ENCODE data around the gene WFIKKN2.
"Not testable (repeated sequence)": the region's sequence is repeated elsewhere in the genome, so short reads cannot be mapped to it uniquely, and the experiment has no call there.

WFIKKN2 gene, protein sequence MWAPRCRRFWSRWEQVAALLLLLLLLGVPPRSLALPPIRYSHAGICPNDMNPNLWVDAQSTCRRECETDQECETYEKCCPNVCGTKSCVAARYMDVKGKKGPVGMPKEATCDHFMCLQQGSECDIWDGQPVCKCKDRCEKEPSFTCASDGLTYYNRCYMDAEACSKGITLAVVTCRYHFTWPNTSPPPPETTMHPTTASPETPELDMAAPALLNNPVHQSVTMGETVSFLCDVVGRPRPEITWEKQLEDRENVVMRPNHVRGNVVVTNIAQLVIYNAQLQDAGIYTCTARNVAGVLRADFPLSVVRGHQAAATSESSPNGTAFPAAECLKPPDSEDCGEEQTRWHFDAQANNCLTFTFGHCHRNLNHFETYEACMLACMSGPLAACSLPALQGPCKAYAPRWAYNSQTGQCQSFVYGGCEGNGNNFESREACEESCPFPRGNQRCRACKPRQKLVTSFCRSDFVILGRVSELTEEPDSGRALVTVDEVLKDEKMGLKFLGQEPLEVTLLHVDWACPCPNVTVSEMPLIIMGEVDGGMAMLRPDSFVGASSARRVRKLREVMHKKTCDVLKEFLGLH

DNA sequence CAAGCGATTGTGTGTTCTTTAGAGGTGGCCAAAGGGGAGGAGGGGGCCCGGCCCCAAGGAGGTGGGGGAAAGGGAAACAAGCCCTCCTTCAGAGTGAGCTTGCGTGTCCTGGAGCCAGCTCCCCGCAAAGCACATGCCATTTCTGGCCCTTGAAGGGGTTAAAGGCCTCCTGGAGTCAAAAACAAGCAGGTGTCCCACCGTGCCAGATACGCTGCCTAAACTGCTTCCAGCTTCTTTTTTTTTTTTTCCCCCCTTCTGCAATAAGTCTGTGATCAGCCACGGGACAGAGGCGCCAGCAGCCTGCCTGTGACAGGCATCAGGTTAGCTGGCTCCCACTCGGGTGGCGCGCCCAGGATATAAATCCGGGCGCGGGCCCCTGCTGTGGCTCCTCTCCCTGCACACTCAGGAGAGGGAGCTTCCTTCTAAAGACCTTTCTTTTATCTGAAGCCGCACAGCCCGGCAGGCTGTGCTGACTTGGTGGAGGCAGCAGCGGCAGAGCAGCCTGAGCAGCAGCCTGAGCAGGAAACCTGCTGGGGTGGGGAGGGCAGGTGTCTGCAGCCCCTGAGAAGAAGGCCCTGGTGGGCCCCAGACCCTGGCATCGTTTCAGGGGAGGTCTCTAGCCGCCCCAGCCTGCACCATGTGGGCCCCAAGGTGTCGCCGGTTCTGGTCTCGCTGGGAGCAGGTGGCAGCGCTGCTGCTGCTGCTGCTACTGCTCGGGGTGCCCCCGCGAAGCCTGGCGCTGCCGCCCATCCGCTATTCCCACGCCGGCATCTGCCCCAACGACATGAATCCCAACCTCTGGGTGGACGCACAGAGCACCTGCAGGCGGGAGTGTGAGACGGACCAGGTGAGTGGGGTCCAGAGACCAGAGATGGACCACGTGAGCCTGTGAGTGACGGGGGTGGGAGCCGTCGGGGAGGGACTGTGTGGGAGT, at the start of gene WFIKKN2:
WFIKKN2 (plus strand) TSS at position 286 of the 934 bp plus-strand sequence; CDS start at position 638, 352 bp downstream.
- no peak for DNase-seq

DNA sequence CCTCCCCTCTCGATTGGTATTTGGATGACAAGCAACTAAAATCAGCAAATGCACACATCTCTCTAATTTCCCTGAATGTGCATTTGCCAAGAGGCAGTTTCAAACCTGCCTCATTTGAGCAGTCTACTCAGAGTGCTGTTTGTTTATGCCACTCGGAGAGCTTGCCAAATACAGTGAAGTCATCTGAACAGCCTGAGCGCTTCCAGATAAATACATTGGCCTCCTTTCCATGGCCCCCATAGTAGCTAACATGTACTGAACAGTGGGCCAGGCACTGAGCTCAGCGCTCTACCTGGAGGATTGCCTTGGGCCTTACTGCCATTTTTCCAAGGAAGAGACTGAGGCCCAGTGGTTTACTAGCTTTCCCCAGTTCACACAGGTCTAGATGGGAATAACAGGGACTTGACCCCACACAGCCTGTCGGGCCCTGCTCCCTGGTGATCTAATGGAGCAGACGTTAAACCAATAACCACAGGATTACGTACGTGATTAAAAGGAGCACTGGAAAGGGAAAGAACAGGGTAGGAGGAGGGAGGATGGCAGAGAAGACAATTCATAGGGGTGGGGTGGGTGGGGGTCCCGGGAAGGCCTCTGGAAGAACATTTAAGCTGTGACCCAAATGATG, 49.3 kb upstream of the WFIKKN2 start:
- no peak for DNase-seq

DNA sequence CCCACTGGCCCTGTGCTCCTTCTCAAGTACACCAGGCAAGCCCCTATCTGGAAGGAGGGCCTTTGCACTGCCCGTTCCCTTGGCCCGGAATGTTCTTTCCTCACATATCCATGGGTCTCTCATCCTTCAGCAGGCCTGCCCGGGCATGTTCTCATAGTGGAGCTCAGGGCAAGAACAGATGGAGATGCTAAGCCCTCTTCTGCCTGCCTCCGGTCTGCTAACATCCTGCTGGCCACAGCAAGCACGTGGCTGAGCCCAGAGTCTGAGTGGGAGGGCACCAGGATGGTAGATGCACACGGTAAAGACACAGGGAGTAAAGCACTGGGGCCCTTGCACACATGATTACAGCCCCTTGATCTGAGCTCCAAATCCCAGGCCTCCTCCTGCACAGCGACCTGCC, 48.3 kb upstream of the WFIKKN2 start:
- DNase-seq, result no peak

DNA sequence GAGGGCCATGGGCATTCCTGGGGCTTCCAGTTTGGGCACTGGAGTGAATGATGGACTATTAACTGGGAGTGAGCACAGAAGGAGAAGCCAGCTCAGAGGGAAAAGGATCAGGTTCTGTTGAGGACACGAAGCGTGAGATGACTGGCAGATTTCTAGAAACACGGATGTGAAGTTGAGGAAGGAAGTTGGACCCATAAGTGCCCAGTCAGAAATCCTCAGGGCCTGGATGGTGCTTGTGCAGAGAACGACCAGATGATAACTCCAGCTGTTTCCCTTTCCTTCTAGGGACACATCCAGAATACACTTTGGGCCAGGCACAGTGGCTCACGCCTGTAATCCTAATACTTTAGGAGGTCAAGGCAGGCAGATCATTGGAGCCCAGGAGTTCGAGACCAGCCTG, 44.8 kb upstream of the WFIKKN2 start:
- no peak for DNase-seq

DNA sequence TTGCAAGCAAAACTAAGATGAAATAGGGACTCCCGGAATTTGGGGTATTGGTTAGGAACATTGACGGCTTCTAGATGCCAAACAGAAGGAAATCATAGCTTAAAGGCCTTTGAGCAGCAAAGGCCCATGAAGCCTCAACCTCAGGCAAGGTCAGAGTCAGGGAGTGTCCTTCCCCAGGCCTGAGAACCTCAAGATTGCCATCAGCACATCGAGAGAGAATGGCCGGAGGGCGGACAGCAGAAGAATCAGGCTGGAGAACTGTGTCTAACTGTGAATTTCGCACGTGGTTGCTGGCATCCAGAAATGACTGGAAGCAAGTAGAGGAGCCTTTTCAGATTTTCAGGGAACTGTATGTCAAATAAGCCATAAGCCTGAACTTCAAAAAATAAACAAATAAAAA, 43.3 kb upstream of the WFIKKN2 start:
- no peak for DNase-seq

DNA sequence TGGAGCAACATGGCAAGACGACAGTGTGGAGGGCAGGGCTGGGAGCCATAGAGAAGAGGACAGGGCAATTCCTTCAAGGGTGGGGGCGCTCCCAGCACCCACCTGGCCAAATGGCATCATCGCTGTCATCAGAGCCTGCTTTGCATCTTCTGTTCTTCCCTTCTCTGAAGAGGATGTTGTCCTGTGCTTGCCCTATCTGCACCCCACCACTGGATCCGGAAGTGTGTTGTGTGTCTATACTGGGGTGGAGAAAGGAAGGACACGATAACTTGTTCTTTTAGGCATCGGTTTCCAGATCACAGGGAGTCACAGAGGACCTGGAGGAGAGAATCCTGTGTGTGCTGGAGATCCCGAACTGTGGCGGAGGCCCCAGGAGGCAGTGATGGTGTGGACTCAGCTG, 42.4 kb upstream of the WFIKKN2 start:
- no peak for DNase-seq

DNA sequence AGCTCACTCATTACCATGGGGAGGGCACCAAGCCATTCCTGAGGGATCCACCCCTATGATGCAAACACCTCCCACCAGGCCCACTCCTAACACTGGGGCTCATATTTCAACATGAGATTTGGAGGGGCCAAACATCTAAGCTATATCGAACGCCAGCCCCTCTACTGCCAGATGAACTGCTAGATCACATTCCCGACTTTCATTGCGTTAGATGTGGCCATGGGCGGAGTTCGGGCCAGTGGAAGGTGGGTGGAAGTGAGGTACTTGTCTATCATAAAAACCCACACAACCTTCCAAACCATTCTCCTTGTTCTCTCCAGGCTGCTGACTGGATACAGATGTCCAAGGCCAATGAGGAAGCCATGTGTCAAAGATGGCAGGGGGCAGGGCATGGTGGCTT, 41.0 kb upstream of the WFIKKN2 start:
- no peak for DNase-seq

DNA sequence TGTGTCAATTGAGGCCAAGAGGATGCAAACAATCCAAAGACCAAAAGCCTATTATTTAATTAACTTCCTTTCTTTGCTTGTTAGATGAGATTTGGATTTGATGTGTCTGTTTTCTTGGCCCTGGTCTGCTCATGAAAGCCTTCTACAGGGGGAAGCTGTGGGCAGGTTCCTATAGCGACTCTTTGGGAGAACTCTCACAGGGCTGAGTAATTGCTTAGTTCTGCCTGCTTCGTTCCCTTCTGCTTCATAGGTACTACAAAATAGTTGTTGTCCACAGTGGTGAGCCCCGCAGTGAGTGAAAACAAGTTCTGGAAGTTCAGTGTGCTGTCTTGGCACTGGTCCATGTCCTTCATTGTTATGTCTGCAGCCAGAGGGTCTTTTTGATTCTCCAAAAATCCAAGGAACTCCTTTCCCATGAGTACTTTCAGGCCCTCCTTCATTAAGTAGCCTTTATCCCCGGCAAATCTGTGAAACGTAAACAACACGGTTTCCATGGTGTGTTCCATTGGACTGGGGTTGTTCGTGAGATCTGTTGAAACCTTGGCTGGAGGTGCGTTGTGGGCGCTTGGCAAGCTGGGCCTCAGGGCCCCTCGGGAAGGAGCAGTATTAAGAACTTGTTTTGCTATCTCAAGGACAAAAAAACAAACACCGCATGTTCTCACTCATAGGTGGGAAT, 38.1 kb upstream of the WFIKKN2 start:
- DNase-seq, result no peak

DNA sequence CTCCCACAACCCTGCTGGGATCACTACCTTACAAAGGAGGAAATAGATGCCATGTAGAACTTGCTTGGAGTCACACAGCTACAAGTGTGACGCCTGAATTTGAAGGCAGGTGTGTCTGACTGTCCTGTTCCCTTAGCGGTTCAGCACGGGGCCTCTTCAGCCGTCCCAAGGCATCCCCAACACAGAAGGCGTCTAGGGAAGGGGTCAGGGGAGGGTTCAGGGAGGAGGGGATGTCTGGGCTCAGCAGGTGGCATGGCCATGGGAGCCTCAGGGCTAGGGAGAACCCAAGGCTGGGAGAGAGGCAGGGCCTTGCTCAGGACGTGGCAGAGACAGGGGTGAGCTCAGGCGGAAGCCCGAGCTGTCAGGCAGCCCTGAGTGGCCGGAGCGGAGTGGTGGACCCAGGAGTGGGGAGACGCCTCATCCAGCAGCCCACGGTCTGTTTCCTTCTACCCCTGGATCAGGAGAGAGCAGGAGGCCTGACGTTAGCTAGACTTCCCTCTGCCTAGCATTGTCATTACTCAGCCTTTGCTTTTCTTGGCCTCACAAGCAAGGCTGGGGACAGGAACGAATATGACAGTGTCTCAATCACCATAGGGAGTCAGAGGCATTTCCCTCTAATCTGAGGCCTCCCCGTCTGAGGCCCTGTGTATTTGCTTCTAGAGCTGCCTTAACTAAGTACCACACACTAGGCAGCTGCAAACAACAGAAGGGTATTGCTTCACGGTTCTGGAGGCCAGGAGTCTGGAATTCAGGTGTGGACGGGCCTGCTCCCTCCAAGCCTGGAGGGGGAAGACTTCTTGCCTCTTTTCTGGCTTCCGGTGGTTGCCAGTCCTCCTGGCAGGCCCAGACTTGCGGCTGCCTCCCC, 36.7 kb upstream of the WFIKKN2 start:
- no peak for DNase-seq

DNA sequence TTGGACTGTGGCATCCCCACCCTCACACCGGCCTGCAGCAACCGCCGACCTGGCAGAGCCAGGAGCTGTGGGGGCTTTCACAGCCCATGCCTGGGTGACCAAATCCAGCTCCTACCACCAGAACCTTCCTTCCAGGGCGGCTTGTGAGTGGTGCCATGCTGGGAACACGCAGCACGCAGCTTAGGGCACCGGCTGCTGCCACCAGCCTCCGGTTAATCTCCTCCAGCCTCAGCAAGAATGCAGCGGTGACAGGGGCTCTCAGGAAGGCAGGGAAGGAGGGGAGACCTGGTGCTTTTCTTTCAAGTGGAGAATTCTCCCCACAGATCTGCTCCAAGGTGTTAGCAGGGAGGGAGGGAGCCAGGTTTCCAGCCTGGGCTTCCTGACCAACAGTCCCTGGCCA, 35.8 kb upstream of the WFIKKN2 start:
- no peak for DNase-seq

DNA sequence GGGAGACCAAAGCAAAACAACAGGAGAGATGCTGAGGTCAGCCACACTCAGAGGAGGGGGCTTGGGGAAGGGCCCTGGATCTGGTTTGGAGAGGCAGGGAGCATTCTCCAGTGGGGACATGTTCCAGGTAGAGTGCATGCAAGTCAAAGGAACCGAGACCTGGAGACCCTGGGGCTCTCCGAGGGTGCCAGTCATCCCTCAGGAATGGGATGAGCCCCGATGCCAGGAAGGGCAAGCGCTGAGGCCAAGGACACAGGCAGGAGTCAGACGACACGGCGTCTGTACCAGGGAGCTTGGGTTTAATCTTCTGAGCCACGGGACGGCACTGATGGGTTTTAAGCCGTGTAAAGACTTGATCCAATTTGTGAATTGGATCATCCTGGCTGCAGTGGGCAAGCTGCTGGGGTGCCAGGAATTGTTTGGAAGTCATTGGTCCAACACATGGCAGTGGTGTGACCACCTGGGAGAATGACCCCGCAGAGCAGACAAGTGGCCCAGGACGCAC, 35.1 kb upstream of the WFIKKN2 start:
- DNase-seq, result no peak

DNA sequence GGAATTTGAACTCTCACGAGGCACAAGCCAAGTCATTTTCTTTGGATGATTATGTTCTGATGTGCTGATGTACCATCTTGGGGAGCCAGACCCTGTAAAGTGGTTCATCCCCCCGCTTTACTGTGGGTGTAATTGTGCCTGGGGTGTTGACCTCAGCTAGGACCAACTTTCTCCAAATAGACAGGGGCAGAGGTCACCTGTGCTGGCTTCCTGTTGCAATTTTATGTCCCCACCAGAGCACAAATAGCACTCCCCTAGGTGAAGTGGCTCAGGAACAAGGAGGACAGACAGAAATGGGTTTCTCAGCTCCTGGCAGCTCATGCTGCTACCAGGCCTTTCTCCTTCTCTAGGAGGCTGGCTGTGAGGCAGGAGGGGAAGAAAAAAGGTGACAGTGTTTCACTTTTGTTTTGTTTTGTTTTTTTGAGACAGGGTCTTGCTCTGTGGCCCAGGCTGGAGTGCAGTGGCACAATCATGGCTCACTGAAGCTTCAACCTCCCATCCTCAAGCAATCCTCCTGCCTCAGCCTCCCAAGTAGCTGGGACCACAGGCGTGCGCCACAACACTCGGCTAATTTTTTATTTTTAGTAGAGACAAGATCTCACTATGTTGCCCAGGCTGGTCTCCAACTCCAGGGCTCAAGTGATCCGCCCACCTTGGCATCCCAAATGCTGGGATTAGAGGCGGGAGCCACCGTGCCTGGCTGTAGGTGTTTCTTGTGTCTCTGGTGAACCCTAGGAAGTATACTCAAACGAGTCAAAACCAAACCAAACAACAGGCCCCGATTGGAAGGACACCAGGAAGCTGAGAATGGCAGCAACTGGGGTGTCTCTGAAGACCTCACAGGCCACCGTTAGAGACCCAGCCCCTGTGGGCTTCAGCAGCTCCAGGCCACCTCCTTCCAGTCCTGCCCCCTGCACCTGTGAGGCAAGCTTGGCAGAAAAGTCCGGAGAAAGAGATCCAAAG, 32.5 kb upstream of the WFIKKN2 start:
- no peak for DNase-seq

DNA sequence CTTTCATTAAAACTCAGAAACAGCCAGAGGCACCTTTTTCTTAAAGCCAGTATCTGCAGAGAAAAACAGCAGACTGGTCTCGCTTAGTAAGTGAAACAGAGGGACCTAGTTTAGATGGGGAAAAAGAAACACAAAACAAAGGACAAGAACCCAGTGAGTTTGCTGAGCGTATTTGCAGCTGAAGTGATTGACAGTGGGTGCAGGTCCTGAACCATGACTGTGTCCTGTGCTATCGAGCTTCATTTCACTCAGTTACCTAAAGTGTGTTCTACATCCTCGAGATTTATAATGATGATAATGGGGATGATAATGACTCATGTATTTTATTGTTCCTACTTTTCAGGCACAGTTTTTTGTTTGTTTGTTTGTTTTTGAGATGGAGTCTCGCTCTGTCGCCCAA, 31.7 kb upstream of the WFIKKN2 start:
- no peak for DNase-seq

DNA sequence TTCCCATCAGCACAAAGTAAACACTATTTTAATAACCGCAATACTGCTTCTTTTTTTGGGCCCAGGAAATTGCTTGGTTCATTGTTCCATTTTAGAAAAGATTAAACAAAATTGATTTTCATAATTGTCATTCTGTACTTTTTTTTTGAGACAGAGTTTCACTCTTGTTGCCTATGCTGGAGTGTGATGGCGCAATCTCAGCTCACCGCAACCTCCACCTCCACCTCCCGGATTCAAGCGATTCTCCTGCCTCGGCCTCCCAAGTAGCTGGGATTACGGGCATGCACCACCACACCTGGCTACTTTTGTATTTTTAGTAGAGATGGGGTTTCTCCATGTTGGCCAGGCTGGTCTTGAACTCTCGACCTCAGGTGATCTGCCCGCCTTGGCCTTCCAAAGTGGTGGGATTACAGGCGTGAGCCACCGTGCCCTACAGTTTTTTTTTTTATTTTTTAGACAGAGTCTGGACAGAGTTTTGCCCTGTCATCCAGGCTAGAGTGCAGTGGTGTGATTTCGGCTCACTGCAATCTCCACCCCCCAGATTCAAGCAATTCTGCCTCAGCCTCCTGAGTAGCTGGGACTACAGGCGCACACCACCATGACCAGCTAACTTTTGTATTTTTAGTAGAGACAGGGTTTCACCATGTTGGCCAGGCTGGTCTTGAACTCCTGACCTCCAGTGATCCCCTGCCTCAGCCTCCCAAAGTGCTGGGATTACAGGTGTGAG, 30.5 kb upstream of the WFIKKN2 start:
- not testable (repeated sequence) for DNase-seq

DNA sequence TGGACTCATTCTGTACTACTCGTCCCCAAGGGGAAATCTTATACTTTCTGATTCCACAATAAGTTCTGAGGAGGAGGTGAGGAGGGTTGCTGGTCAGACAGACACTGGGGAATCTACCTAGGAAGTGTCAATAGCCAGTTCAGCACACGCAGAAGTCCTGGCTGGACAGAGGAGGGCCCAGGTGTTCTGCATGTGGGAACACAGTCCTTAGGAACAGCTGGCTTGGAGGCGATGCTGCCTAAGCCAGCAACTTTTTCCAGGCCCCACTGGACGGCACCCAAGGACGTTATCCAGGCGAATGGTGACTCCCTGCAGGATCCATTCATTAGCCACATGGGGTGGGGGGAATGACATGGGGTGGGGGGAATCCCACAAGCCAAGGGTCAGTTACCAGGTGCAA, 29.9 kb upstream of the WFIKKN2 start:
- no peak for DNase-seq

DNA sequence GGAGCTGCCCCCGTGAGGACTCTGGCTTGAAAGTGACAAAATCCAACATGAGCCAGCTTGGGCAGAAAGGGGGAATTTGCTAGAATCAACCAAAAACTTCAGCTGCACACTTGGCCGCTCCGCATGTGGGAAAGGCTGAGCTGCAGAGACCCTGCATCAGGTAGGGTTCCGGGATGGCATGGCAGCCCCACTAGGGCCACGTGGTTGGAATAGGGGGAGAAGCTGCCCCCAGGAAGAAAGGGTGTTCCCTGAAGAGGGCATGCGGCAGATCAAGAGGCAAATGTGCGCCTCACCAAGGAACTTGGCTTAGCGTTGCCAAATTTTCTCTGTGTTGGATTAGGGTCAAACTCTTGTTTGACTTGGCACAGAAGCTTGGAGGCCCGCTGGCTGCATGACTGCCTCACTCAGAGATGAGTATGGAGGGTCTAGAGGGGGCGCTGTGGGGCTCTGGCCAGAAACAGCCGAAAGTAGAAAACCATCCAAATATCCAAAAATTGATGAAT, 29.2 kb upstream of the WFIKKN2 start:
- DNase-seq, result no peak

DNA sequence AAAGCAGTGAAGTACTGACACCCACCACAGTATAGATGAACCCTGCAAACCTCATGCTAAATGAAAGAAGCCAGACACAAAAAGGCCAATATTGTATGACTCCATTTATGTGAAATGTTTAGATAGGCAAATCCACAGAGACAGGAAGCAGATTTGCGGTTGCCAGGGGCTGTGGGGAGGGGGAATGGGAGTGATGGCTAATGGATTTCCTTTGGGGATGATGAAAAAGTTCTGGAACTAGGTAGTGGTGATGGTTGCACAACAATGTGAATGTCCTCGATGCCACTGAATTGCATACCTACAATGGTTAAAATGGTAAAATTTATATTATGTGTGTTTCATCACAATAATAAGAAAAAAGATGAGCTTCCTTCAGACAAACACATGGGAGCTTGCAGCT, 28.4 kb upstream of the WFIKKN2 start:
- DNase-seq, result no peak

DNA sequence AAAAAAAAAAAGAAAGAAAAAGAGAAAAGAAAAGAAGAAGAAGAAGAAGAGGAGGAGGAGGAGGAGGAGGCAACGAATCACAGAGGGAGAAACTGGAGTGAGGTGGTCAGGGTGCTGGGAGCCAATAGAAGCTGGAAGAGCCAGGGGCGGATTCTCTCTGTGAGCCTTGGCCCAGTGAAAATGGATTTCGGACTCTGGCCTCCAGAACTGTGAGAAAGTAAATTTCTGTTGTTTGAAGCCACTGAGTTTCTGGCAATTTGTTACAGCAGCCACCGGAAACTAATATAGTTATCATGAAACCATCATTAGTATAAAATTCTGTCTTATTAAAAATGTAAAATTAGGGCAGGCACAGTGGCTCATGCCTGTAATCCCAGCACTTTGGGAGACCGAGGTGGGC, 27.7 kb upstream of the WFIKKN2 start:
- no peak for DNase-seq

DNA sequence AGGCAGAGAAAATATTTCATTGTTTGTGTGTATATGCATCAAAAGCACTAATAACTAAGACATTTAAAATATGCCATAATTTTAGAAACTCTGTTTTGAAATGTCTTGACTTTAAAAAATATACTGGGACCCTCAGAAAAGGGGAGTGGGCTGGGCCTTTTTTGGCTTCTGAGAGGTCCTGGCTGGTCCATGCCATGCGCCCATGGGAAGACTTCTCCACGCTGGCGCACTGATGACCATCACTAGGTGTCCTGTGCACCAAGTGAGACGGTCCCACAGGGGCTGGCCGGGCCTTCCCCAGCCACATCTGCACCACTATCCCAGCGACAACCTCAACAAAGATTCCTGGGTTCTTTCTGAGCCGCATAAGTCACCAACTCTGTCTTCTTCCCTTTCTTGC, 27.0 kb upstream of the WFIKKN2 start:
- no peak for DNase-seq

All from NCI-H2227 treated with DMSO at 0.1 percent for 48 hours (cell line).